ENCODE measurements around the gene TMPRSS3.

Gene TMPRSS3

DNA sequence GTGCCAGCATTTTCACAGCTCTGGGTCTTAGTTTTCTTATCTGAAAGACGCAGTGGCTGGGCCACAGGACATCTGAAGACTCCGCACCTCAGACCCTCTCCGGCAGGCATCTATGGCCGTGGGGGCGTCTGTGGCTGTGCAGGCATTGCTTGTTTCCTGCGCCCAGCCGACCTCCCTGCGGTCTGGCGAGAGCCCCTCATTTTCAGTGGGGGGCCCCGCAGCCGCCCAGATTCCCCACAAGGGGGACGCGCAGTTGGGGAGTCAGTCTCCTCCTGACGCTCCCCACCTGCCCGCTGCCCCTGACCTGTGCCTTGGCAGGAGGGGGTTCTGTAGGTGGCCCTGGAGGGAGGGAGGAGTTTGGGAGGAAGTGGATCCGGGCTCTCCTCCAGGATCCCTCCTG is 26.0 kb downstream of the TMPRSS3 start:
- DNase-seq = no peak

DNA sequence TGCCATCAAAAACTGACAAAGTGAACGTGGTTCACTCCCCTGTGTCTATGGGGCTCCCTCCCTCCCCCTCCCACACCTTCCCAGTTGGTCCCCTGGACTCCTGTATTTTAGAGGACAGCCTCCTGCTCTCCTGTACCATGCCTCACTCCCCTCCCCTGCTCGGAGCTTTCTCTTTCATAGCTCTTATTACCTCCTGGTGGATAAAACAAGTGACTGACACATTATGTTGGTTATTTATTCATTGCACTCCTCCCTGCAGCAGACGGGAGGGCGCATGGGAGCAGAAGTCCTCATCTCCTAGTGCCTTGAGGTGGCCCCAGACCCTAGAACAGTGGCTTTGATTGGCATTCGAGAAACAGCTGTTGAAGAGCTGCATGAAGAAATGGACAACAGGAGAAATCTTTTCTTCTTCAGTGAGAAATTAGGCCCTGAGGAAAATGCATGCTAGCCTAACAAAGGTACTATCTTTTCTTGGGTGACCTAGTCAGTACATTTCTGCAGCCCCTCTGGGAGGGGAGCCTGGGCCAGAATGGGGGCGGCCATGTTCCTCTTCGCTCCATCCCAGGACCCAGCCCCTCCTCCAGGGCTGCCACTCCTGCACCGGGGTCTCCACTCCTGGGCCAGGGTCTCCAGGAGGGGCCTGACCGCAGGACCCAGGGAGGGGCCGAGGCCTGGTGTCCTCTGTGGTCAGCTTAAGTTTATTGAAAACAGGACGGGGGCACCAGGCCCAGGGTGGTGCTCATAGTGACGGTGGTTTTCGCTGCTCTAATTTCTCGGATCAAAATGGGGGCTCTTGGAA is 28.3 kb downstream of the TMPRSS3 start:
- DNase-seq = no peak

DNA sequence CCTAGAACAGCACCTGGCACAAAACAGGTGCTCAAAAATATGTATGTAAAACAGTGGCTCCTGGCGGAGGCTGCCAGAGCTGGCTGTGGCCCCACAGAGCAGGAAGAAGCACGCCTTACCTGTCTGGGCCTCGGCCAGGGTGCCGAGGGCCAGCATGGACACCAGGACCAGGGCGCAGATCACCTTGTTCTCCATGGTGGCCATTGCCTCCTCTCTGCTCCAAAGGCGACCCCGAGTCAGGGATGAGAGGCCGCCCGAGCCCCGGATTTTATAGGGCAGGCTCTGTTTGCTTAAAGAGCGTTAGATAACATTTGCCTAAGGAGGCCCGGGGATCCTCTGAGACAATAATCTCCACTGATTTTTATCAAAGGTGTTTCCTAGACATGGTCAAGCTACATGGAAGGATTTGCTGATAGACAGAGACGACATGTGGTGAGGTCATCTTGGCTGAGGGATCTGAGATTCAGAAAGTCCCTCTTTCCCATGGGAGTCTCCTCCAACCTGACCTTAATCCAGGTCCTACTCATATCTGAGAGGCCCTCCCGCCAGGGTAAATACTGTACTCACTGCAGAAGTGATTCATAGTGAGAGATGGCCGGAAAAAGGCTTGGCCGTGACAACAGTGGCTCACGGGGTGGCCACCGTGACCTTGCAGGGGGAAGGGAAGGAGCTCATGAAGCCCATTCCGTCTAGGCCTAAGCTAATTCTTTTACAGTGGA is 29.4 kb downstream of the TMPRSS3 start, which contains the start of gene TFF1:
Gene TFF1, minus strand, starts transcription at position 244 of the 719 bp plus-strand sequence. Its CDS starts 40 bp downstream, at position 204.
- no peak for DNase-seq

DNA sequence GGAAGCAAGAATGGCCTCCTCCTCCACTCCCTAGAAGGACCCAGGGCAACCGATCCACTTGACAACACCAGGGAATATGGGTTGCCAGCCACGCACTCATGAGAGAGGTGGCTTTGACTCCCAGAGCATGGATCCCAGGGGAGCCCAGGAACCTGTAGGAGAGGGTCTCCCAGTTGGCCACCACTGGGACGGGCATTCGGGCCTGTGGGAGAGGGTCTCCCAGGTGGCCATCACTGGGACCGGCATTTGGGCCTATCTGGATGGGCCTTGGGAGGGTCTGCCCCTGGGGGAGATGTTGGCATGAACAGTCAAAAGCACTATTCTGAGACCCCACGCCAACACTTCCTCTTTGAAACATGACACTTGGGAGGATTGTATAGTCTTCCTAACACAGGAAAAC is 30.1 kb downstream of the TMPRSS3 start:
- DNase-seq = no peak

DNA sequence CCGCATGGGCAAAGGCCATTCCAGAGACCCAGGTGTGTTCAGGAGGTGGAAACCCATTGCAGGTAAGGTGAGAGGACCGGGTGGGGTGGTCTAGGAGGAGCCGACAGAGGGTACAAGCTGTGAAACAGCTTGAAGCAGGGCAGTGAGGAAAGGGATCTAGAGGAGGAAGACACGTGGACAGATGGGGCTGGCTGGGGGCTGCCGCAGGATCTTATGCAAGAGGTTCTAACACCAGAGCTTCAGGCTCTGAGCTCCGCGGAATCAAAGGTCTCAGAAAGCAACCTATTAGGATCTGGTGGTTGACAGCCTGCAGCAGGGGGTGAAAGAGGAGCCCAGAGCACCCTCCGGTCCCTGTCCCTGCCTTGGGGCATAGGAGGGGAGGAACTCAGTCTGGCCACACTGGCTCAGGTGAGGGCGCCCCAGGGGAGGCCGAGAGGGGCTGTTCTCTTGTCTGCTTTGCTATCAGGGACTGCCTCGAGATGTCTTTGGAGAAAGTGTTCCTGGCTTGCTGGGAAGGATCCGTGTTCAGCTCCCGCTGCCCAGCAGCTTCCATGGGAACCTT is 31.5 kb downstream of the TMPRSS3 start:
- no peak for DNase-seq

DNA sequence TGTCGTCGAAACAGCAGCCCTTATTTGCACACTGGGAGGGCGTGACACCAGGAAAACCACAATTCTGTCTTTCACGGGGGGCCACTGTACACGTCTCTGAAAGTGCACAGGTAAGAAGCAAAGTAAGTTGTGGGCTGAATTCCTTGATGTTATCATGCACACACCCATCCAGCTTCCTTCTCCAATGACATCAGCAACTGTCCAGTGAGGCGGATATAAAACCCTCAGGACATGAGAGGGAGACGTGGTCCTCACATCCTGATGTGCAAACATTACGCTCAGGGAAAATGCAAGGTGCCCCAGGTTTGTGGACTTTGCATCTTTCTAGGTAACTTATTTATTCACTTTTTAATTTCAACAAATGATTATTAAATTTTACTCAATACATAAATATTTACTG is 32.5 kb downstream of the TMPRSS3 start:
- no peak for DNase-seq

DNA sequence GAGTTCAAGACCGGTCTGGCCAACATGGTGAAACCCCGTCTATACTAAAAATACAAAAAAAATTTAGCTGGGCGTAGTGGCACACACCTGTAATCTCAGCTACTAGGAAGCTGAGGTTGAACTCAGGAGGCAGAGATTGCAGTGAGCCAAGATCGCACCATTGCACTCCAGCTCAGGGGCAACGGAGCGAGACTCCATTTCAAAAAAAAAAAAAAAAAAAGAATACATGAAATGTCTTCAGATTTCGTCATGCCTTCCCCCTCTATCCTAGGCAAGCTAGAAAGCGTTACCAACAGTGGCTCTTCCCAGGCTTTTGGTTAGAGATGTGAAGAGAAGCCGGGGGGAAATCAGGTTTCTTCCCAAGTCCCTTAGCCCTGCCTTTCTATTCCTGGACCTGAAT is 33.2 kb downstream of the TMPRSS3 start:
- no peak for DNase-seq

DNA sequence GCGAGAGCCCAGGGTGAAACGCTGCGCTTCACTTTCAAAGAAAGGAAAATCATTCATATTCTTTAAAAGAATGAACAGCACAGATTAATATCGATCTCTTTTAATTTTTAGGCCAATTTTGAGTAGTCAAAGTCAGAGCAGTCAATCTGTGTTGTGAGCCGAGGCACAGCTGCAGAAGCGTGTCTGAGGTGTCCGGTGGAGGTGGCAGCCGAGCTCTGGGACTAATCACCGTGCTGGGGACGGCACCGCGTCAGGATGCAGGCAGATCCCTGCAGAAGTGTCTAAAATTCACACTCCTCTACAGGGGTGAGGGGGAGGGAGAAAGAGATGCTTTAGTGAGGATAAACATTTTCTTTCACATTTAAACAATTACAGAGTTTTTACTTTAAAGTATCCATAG is 33.7 kb downstream of the TMPRSS3 start:
- DNase-seq = no peak

DNA sequence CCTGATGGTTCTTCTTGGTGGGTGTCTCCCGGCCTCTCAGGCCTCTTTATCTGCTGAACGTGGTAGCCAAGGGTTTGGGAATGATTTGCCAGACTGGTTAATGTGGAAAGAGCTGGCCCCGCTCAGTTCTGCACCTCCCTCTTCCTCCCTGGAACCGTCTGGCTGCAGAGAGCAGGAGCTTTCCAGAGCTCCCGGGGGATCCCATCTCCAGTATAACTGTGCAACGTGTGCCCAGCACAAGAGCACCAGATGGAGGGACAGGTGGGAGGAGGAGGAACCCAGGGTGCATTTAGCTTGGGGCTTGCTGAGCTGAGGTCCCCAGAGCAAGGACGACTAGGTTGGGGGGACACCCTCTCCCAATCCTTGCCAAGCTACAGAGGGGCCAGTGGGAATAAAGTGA is 34.6 kb downstream of the TMPRSS3 start:
- DNase-seq = no peak

DNA sequence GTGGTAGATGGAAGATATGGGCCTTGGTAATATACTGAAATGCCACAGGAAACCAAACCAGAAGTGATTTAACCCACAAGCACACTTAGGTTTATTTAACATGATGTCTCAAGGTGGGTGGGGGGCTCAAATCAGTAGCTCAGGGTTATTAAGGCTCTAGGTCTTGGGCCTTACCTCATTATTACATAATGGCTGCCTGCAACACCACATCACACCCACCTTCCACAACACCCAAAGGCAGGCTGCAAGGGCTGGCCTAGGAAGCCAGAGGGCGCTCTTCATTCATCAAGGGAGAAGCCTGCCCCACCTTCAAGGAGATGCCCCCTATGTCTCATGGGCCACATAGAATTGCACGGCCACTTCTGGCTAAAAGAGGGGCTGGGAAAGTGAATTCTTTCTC is 35.5 kb downstream of the TMPRSS3 start:
- peak; percentile 26 to 49 for DNase-seq

DNA sequence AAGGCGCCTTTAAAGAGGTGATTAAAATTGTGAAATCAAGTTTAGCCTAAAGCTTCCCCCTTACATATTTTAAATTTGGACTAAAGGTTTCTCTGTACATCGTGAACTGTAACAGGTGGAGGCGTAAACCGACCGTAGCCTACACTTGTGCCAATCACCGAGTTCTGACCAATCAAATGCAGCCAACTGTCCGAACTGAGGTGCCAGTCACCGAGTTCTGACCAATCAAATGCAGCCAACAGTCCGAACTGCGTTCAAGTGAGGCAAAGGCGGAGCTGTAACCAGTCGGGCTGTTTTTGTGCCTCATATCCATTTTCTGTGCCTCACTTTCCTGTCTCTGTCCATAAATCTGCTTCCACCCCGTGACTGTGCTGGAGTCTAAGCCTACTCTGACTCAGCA is 36.9 kb downstream of the TMPRSS3 start:
- DNase-seq = no peak

DNA sequence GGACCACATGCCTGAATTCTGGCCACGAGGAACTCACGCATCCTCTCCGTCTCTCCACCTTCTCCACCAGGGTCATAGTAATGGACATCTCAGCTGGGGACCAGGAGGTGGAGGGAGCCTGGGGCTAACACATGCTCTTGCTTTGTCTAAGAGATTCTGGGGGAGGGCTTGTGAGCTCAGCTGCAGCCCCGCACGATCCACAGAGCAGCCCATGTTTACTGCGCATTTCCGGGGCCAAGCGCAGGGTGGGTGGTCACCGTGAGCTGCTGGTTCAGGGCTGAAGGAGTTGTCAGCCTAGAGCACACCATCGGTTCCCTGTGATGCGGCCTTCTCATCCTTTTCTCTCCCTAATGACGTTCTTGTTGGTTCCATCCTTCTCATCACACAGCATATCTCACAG is 37.6 kb downstream of the TMPRSS3 start:
- DNase-seq = no peak

DNA sequence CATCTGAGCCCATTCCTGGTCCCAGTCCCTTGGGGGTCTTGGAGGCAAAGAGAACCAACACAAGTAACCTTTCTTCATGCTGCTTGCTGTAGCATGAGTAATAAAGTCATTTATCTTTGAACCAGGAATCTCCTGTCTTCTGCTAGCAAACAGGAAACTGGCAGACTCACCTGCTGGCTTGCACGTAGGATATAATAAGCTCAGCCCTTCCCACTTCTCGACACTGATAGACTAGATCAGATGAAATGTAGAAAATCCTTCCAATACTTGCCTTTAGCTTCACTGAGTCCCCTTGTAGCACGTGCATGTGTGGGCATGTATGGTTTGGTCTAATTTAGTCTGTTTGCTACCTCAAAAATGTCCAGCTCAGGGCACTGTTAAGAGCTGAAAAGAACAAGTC is 38.5 kb downstream of the TMPRSS3 start:
- no peak for DNase-seq

DNA sequence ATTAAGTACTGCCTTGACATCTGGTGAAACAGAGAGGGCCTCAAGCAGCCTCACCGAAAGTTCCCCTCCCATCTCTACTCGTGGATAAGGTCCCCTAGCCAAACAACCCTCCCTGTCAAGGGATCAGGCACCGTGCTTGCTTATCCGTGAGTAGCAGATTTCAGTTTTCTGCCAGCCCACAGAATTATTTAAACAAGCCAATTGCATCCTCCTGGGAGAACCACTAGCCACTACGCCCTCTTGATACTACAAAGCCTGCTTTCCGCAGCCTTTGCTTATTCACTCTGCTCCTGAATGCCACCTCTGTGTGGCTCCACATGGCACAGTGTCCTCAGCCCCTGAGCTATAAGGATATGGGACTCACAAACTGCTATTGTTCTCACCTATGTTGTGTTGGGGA is 39.2 kb downstream of the TMPRSS3 start:
- no peak for DNase-seq

DNA sequence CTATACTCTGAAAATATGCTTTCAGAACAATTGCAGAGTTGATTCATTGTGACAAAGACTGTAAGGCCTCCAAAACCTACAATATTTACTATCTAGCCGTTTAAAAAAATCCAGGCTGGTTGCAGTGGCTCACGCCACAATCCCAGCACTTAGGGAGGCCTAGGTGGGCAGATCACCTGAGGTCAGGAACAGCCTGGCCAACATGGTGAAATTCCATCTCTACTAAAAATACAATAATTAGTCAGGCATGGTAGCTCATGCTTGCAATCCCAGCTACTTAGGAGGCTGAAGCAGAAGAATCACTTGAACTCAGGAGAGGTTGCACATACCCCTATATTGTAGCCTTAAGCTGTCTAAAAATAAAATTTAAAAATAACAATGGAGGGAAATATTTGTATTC is 39.8 kb downstream of the TMPRSS3 start:
- DNase-seq = no peak

DNA sequence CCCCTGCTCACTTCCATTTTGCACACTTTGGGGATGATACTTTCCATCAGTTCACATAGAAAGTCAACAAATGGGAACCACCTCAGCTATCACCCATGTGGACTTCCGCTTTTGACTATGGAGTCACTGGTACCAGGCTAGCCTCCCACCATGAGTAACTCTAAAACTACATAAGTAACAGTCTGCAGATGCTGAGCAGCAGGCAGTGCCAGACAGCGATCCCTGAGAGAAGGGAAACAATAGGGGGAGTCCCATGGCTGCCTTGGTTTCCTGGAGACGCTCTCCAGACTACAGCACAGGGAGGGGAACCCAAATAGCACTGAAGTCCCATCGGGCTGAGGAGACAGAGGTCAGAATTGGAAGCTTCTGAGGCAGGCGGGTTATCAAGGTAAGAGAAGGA is 42.2 kb downstream of the TMPRSS3 start:
- no peak for DNase-seq

DNA sequence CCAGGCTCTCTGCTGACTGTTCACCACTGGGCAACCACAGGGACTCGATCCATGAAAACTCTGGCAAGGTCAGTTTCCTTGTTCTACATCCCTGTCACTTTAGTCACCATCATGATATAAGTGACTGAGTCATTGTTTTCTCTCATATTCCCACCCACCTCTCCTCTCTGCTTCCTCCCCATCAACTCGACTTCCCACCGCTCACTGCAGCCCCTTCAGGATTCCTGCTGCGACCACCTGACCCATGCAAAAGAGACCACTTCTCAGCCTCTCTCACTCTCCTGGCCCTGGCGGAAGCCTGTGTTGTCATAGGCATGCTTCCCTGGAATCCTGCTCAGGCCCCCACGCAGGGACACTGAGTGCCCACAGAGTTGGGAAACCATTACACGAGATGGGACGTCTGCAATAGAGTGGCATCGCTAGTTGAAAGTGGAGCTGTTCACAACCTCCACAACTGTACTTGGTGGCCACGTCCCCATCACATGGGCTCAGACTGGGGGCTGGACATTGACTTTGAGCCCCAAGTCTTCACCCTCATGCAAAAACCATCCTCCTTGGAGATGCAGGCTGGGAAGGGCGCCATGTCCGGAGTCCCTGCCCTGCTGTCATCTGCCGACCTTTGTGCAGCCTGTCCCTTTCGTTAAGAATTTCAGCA is 43.3 kb downstream of the TMPRSS3 start:
- DNase-seq = no peak

DNA sequence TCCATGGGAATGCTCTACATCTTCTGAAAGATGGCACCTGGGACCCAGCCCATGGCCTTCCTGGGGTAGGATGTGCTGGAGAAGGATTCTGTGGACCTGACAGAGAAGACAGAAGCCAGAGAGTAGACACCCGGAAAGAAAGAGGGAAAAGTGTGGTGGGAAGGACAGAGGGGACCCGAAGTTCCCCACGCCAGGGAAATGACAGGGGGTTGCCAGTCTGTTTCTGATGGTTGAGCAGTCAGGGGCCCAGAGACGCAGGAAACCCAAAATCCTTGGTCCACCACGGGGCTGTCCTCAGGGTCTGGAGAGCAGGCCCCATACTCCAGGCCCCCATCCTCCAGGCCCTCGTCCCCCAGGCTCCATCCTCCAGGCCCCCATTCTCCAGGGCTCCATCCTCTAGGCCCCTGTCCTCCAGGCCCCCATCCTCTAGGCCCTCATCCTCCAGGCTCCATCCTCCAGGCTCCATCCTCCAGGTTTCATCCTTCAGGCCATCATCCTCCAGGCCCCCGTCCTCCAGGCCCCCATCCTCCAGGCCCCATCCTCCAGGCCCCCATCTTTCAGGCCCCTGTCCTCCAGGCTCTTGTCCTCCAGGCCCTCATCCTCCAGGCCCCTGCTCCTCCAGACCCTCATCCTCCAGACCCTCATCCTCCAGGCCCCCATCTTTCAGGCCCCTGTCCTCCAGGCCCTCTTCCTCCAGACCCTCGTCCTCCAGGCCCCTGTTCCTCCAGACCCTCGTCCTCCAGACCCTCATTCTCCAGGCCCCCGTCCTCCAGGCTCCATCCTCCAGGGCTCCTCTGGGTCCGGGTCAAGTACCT is 44.0 kb downstream of the TMPRSS3 start:
- no peak for DNase-seq

DNA sequence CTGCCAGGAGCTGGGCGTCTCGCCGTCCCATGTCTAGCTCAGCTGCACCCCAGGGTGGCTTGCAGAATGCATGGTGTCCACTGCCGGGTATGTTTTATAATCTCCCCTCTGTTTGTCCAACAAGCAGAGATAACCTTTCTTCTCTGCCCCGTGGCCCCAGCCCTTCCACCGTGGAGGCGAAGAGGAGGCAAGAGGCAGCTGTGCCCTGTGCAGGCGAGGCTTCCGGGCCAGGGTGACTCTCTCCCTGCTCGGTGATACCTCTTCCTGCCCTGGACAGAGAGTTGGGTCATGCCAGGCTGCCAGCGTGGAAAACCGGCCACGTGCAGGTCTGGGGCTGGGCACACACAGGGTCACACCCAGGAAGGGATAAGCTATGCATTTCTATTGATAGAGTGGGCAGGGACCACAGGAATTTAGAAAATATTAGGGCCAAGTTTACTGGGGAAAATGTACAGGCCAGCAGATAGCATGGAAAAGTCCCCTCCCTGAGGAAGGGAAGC is 44.9 kb downstream of the TMPRSS3 start, which contains the start of gene TFF2:
Gene TFF2, minus strand, starts transcription at position 68 of the 500 bp plus-strand sequence. Its CDS starts 37 bp downstream, at position 31.
- DNase-seq = no peak

DNA sequence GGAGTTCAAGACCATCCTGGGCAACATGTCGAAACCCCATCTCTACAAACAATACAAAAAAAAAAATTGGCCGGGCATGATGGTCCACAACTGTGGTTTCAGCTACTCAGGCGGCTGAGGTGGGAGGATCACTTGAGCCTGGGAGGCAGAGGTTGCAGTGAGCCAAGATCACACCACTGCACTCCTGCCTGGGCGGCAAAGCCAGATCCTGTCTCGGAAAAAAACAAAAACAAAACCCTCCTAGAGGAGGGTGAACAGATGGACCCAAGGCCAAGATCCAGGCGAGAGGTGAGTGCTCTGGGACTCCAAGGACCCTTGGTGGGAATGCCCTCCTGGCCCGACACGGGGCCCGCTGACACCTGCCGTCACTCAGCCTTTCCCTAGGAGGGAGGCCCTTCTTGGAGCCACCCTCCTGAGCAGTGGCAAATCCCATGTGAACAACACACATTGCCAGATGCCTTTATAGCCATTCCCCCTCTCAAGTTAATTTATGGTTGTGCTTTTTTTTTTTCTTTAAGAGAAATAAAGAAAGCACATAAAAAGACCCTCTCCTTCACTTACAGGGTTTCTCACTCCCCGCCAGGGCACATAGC is 45.4 kb downstream of the TMPRSS3 start:
- no peak for DNase-seq

DNA sequence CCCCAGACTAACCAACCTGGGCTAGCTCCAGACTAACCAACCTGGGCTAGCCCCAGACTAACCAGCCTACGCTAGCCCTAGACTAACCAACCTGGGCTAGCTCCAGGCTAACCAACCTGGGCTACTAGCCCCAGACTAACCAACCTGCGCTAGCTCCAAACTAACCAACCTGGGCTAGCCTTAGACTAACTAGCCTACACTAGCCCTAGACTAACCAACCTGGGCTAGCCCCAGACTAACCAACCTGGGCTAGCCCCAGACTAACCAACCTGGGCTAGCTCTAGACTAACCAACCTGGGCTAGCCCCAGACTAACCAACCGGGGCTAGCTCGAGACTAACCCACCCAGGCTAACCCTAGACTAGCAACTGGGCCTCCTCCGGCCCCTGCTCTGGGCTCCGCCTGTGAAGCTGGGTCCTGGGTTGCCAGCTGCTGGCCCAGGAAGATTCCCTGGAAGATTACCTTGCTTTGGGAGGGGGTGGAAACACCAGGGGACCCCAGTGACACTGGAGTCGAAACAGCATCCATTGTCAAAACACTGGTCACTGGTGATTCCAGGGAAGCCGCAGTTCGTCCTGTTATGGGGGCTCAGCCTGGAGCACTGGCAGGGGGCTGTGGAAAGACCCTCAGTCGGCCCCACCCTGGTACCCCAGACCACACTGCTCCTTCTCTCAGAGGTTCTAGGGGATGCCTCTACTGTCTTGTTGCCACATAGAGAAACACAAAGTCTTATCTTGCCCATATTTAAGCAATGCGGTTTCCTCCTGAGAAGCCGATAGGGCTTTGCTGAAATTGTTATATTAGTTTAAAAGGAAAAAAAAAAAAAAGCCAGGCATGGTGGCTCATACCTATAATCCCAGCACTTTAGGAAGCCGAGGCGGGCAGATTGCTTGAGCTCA is 46.2 kb downstream of the TMPRSS3 start:
- DNase-seq = no peak

Data from activated CD4-positive, alpha-beta T cell treated with anti-CD3 and anti-CD28 coated beads, Interleukin-2, amount 50 U/mL, for 48 hours (primary cell).